Thoracic aorta (tissue), 2 donors: ENCODE data around the gene CPSF4L. TPM values are rescaled to one million over a fixed set of nuclear protein-coding genes. Genes with fewer than 3 reads are reported as not detected.

ENCODE experiments used
- ATAC-seq: fragments of 150-250 bp; one replicate; pipeline ENCODE4 v1.8.0; 2017; ENCODE audit warnings: low read depth; ENCODE audit not compliant: insufficient number of reproducible peaks, low FRiP score
- DNase-seq: peaks from one replicate; pipeline ENCODE4 v3.0.0-alpha.2; 2020; ENCODE audit warnings: low spot score
- H3K27ac ChIP-seq, 2 donors: fragments of 200-600 bp; sonication (generic); 1 replicate in 1 of 2; 2 replicates in 1 of 2; pipeline ENCODE4 v1.5.1; 2016; ENCODE audit warnings: mild to moderate bottlenecking in 2 of 2, moderate library complexity in 2 of 2
- H3K27me3 ChIP-seq: fragments of 200-600 bp; sonication (generic); replicated peaks from 2 replicates; pipeline ENCODE4 v1.6.0; 2016; ENCODE audit warnings: mild to moderate bottlenecking; ENCODE audit not compliant: insufficient read depth
- H3K36me3 ChIP-seq: fragments of 200-600 bp; sonication (generic); one replicate; pipeline ENCODE4 v1.5.1; 2016
- H3K4me1 ChIP-seq, 2 donors: fragments of 200-600 bp; sonication (generic); 1 replicate in 1 of 2; 2 replicates in 1 of 2; pipeline versions ENCODE4 v1.5.1 to v1.6.0; 2016; ENCODE audit warnings: low read depth in 2 of 2, mild to moderate bottlenecking in 1 of 2; ENCODE audit not compliant: control insufficient read depth in 1 of 2
- H3K4me3 ChIP-seq: fragments of 200-600 bp; sonication (generic); 2 replicates; pipeline ENCODE4 v1.5.1; 2016; ENCODE audit warnings: mild to moderate bottlenecking
- H3K9me3 ChIP-seq: fragments of 200-600 bp; sonication (generic); 2 replicates; pipeline ENCODE4 v1.5.1; 2016
- CTCF ChIP-seq: fragments of 200-600 bp; sonication (generic); IDR thresholded peaks from one replicate; pipeline ENCODE4 v1.5.1; 2019; ENCODE audit warnings: antibody characterized with exemption
- total RNA-seq, 2 donors: library from RNA; depleted of rRNA; stranded (reverse); fragments of >200 nt; gene quantifications; one replicate each; pipeline versions ENCODE4 v1.1.0 to v1.2.3, GENCODE V29; 2016

CPSF4L gene
- total RNA-seq, 2 donors from 2014 or later = not detected

- TF ChIP-seq CTCF = no peak
- Histone ChIP-seq H3K4me1 (peaks cover 17 to 74% of the 10 kb centered on the region in 2 donors), H3K27ac (peak overlapping the region; percentile 35 to 42), H3K4me3 (no peak overlapping the region), H3K36me3 (peaks cover 15% of the 10 kb centered on the region), H3K27me3 (no peaks in the 10 kb centered on the region), H3K9me3 (no peaks in the 10 kb centered on the region)
- ATAC-seq (no peak), DNase-seq (no peak)
These were observed 23.4 kb upstream of the CPSF4L start for GRCh38 chr17:73284906-73285602.

- no peaks in the 10 kb centered on the region for H3K9me3 ChIP-seq
- peaks cover 10 to 71% of the 10 kb centered on the region in 2 donors for H3K4me1 ChIP-seq
- no peak overlapping the region for H3K4me3 ChIP-seq
- H3K27me3 ChIP-seq = no peaks in the 10 kb centered on the region
- ATAC-seq (no peak), DNase-seq (no peak)
- peaks cover 15% of the 10 kb centered on the region for H3K36me3 ChIP-seq
- peak overlapping the region; percentile 42 to 54 for H3K27ac ChIP-seq
- TF ChIP-seq CTCF = no peak
These were observed 22.7 kb upstream of the CPSF4L start for GRCh38 chr17:73284354-73284753.

- TF ChIP-seq CTCF = no peak
- Histone ChIP-seq H3K4me3 (no peak overlapping the region), H3K36me3 (peaks cover 15% of the 10 kb centered on the region), H3K4me1 (peaks cover 10 to 71% of the 10 kb centered on the region in 2 donors), H3K9me3 (no peaks in the 10 kb centered on the region), H3K27me3 (no peaks in the 10 kb centered on the region), H3K27ac (peak overlapping the region; percentile 54 to 69)
- DNase-seq (no peak), ATAC-seq (no peak)
These were observed 22.2 kb upstream of the CPSF4L start for GRCh38 chr17:73283841-73284282.

GRCh38 chr17:73283250-73283649, 21.6 kb upstream of the CPSF4L start:
- Histone ChIP-seq H3K36me3 (peaks cover 15% of the 10 kb centered on the region), H3K27ac (peak overlapping the region; percentile 54 to 69), H3K9me3 (no peaks in the 10 kb centered on the region), H3K27me3 (no peaks in the 10 kb centered on the region), H3K4me1 (peaks cover 13 to 71% of the 10 kb centered on the region in 2 donors), H3K4me3 (no peak overlapping the region)
- no peak for TF ChIP-seq CTCF
- ATAC-seq (no peak), DNase-seq (no peak)

- Histone ChIP-seq H3K27ac (no peak overlapping the region), H3K36me3 (peaks cover 15% of the 10 kb centered on the region), H3K27me3 (no peaks in the 10 kb centered on the region), H3K4me1 (peaks cover 13 to 71% of the 10 kb centered on the region in 2 donors), H3K4me3 (no peak overlapping the region), H3K9me3 (no peaks in the 10 kb centered on the region)
- TF ChIP-seq CTCF = no peak
- DNase-seq (no peak), ATAC-seq (no peak)
These were observed 20.9 kb upstream of the CPSF4L start for GRCh38 chr17:73282629-73283028.
